GM20000 (cell line): ENCODE measurements around the gene ST6GALNAC2.
"Not testable (repeated sequence)": the region's sequence is repeated elsewhere in the genome, so short reads cannot be mapped to it uniquely, and the experiment has no call there.

Source experiments
- DNase-seq: peaks from one replicate; pipeline ENCODE4 v3.0.0; 2012; ENCODE audit warnings: low spot score
- CTCF ChIP-seq: IDR thresholded peaks from 2 replicates; pipeline ENCODE4 v1.5.1; 2012; ENCODE audit warnings: mild to moderate bottlenecking, control low read depth; ENCODE audit errors: extremely low read depth, missing control alignments

The ST6GALNAC2 gene

GRCh38 chr17:76530811-76531485, 54.7 kb downstream of the ST6GALNAC2 start:
- no peak for DNase-seq
- no peak for TF ChIP-seq CTCF

DNA sequence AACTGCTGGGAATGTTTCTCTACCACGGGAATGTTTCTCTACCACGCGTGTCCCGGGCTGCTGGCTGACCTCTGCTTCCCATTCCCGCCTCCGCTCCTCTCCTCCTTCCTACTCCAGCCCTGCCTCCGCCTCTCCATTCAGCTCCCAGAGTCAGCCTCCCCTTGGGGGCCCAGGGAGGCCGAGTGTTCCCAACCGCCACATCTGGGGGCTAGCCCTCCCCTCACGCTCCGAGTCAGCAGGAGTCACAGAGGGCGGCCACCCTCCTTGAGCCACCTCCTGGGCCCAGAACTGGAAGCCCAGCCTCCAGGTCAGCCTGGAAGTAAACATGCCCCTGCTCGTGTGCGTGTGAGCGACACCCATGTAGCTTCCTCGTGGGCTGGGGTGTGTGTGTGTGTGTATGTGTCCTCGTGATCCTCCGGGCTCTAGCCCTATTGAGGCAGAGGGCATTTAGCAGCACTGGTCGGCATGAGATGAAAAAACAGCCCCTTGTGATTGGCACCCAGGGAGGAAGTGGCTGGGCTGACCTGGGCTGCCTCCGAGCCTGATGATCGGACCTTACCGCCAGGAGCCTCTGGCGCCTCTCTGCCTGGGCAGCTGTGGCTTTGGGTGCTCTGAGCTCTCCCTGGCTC, 55.5 kb downstream of the ST6GALNAC2 start:
- TF ChIP-seq CTCF, result no peak
- DNase-seq, result no peak

- TF ChIP-seq CTCF, result no peak
- no peak for DNase-seq
These were observed 56.2 kb downstream of the ST6GALNAC2 start for GRCh38 chr17:76529224-76530094.

DNA sequence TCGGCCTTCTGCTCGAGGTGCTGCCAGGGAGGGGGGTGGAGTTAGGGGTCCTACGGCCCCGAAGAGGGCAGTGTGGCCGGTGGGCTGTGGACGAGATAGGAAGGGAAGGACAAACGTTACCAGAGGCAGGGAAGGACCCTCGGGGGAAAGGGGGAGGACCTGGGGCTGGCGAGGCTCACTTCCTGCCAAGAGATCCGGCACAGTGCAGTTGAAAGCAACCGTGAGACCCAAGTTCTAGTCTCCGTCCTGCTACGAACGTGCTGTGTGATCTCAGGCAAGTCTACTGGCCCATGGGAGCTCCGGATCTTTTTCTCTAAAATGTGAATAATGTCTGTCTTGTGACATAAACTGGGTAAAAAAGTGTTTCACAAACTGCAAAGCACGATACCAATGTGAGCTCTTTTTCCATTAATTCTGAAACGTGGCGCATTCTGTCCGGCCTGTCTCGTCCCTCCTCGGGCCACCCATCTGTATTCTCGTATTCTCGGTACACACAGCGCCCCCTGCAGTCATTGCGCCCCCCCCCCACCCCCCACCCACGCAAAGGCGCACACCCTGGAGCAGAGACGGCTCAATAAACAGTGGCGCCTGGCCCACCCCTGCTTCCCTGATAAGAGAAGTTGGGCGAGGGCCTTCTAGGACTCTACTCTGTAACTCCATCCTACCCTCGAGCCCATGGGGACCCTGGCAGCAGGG, 57.0 kb downstream of the ST6GALNAC2 start:
- TF ChIP-seq CTCF, result no peak
- DNase-seq, result no peak

DNA sequence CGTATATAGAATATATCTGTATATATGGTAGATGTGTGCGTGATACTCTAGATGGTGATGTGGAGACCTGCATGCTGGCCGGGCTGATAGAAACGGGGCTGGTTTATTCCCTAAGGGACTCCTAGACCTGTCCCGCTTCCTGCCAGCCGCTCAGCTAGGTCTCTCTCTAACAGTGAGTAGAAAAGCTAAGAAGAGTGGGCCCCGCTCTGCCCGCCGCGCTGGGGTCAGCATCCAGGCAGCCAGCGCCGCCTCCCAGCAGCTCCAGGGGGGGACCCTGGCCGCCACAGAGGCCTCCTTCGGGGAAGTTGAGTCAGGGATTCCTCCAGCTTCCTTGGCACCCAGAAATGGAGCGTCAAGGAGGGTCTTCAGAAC, 57.5 kb downstream of the ST6GALNAC2 start:
- no peak for TF ChIP-seq CTCF
- no peak for DNase-seq

- peak; percentile 67 for DNase-seq
- no peak for TF ChIP-seq CTCF
These were observed 58.1 kb downstream of the ST6GALNAC2 start for GRCh38 chr17:76527430-76528111.

GRCh38 chr17:76527016-76527415, 58.6 kb downstream of the ST6GALNAC2 start:
- not testable (repeated sequence) for DNase-seq

DNA sequence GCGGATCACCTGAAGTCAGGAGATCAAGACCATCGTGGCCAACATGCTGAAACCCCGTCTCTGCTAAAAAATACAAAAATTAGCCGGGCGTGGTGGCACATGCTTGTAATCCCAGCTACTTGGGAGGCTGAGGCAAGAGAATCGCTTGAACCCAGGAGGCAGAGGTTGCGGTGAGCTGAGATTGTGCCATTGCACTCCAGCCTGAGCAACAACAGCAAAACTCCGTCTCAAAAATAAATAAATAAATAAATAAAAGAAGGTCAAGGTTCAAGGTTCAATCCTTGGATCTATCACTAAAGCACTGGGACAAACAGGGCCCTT, 60.2 kb downstream of the ST6GALNAC2 start:
- DNase-seq, result not testable (repeated sequence)
